ENCODE data around the gene SYNE1. TPM values are rescaled to one million over a fixed set of nuclear protein-coding genes. Genes with fewer than 3 reads are reported as not detected.

The SYNE1 gene
- total and polyA plus RNA-seq, 2 of the 8 experiments (the other 6 are each of a cell fraction or from before 2014, with no cell fraction given), result 2.8 to 5.5 TPM

DNA sequence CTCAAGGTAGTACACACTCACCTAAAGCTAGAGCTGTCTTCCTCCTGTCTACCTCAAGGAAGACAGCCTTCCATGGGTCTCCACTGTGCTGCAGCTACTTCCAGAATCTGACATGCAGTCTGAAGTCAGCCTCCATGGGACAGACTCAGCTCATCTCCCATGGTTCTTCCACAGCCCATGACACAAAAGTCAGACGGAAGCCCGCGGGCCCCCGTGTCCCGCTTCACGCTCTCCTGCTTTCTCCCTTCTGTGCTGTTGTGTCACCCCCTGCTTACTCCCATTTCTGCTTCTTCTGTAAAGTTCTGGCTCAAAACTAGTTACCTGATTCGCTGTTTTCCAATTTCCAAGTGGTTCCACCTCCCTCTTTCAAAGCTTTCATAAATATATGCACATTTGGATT is 184.5 kb downstream of the SYNE1 start:
- Histone ChIP-seq H3K23ac (ENCODE audit: insufficient read length) (no peak overlapping the region), H3K27me3 (replicated peaks in 1 of 4; ENCODE audit: control insufficient read depth in 3 of 4, extremely low read depth in 1 of 4, insufficient read depth in 3 of 4, low read length in 3 of 4) (no peaks in the 10 kb centered on the region), H2AK5ac (ENCODE audit: low read depth, low read length) (no peak overlapping the region), H3K36me3 (ENCODE audit: control insufficient read depth in 2 of 4, insufficient read depth in 4 of 4, low read length in 3 of 4) (no peaks in the 10 kb centered on the region), H2BK5ac (ENCODE audit: low read depth, low read length) (no peak overlapping the region), H3K4ac (replicated peaks; ENCODE audit: insufficient read length, low read depth, low read length) (no peak overlapping the region), H3K79me1 (ENCODE audit: low read depth, low read length) (no peaks in the 10 kb centered on the region), H4K8ac (ENCODE audit: extremely low read depth, insufficient read depth, low read length) (no peak overlapping the region), H3K56ac (replicated peaks; ENCODE audit: insufficient read length, low read depth, low read length) (no peak overlapping the region), H2BK15ac (ENCODE audit: low read length) (no peak overlapping the region), H3K9me3 (ENCODE audit: insufficient read depth in 2 of 2, low read depth in 1 of 2, low read length in 1 of 2) (no peaks in the 10 kb centered on the region), H2BK20ac (ENCODE audit: low read length) (no peak overlapping the region), H3K79me2 (ENCODE audit: control insufficient read depth in 1 of 2, insufficient read depth in 2 of 2, low read length in 2 of 2) (no peaks in the 10 kb centered on the region), H3K9ac (replicated peaks in 1 of 4; ENCODE audit: extremely low read depth in 1 of 4, low read depth in 3 of 4, low read length in 3 of 4) (no peak overlapping the region), H3K4me2 (ENCODE audit: insufficient read depth in 1 of 2, low read depth in 2 of 2, low read length in 2 of 2) (no peak overlapping the region), H4K5ac (ENCODE audit: insufficient read length, low read depth, low read length) (no peak overlapping the region), H3K14ac (ENCODE audit: insufficient read length) (no peak overlapping the region), H4K91ac (replicated peaks; ENCODE audit: insufficient read length, low read length) (no peak overlapping the region), H3K4me1 (replicated peaks in 1 of 4; ENCODE audit: control insufficient read depth in 3 of 4, insufficient read depth in 4 of 4, low read length in 3 of 4) (no peaks in the 10 kb centered on the region), H2AFZ (ENCODE audit: low read length) (no peak overlapping the region; the same call in 1 of the 2 replicates), H3K18ac (ENCODE audit: extremely low read depth, low read length) (no peak overlapping the region), H3K27ac (ENCODE audit: low read depth, low read length) (no peak overlapping the region), H4K20me1 (replicated peaks in 1 of 2; ENCODE audit: control insufficient read depth in 1 of 2, insufficient read depth in 2 of 2, low read length in 2 of 2) (no peaks in the 10 kb centered on the region), H3K23me2 (ENCODE audit: low read depth, low read length) (no peaks in the 10 kb centered on the region), H2BK12ac (ENCODE audit: low read depth, low read length) (no peak overlapping the region), H3K4me3 (ENCODE audit: extremely low read depth in 1 of 4, insufficient read depth in 2 of 4, low read depth in 3 of 4, low read length in 4 of 4) (no peak overlapping the region), H2BK120ac (replicated peaks; ENCODE audit: low read depth, low read length) (no peak overlapping the region)
- DNase-seq (ENCODE audit: low read depth in 1 of 2, low spot score in 2 of 2) (no peak), FAIRE-seq (no peak)
- 97% methylated on average over 7 of the region's 7 CpGs; no CpG with 5 or more reads in 1 of the 2 experiments for WGBS, 2 experiments (ENCODE audit: extremely low coverage in 1 of 2, insufficient coverage in 1 of 2, insufficient read length in 1 of 2, insufficient replicate concordance in 2 of 2, low coverage in 1 of 2, low lambda C conversion rate in 2 of 2, missing lambda C conversion rate in 1 of 2)
- CTCF ChIA-PET (ENCODE audit: partially characterized antibody), result interaction anchor here (0.6 to 1.2 kb wide), 4 partner anchors 10 to 170 kb away, joined by 3 to 4 read pairs (median 4); no protein-coding TSS in a partner anchor
- POLR2A ChIA-PET (ENCODE audit: partially characterized antibody), result no interaction called here
- TF ChIP-seq CEBPB (IDR thresholded peaks at IDR 0.05; ENCODE audit: low read depth, low read length) (no peak), GTF2F1 (IDR thresholded peaks at IDR 0.05; ENCODE audit: borderline replicate concordance, low read depth, low read length) (no peak), CREB1 (IDR thresholded peaks at IDR 0.05) (no peak), MAX (IDR thresholded peaks at IDR 0.05) (no peak), ATF3 (IDR thresholded peaks at IDR 0.05; ENCODE audit: insufficient read depth, low read depth, low read length) (no peak), TAF1 (IDR thresholded peaks at IDR 0.05; ENCODE audit: low read depth, low read length) (no peak), TBP (IDR thresholded peaks at IDR 0.05; ENCODE audit: low read depth, low read length) (no peak), RBBP5 (IDR thresholded peaks at IDR 0.05; ENCODE audit: borderline replicate concordance, low read depth, low read length) (no peak), TAF7 (optimal IDR thresholded peaks at IDR 0.05; ENCODE audit: borderline replicate concordance, low read depth, low read length) (no peak), FOSL1 (IDR thresholded peaks at IDR 0.05; ENCODE audit: insufficient read depth, low read depth, low read length) (no peak), EGR1 (IDR thresholded peaks at IDR 0.05; ENCODE audit: borderline replicate concordance, low read depth, low read length) (no peak)
- TF ChIP-seq, protein P1, sequence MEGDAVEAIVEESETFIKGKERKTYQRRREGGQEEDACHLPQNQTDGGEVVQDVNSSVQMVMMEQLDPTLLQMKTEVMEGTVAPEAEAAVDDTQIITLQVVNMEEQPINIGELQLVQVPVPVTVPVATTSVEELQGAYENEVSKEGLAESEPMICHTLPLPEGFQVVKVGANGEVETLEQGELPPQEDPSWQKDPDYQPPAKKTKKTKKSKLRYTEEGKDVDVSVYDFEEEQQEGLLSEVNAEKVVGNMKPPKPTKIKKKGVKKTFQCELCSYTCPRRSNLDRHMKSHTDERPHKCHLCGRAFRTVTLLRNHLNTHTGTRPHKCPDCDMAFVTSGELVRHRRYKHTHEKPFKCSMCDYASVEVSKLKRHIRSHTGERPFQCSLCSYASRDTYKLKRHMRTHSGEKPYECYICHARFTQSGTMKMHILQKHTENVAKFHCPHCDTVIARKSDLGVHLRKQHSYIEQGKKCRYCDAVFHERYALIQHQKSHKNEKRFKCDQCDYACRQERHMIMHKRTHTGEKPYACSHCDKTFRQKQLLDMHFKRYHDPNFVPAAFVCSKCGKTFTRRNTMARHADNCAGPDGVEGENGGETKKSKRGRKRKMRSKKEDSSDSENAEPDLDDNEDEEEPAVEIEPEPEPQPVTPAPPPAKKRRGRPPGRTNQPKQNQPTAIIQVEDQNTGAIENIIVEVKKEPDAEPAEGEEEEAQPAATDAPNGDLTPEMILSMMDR (IDR thresholded peaks at IDR 0.05; ENCODE audit: control extremely low read depth in 1 of 3, insufficient read depth in 1 of 3, low read depth in 1 of 3, low read length in 3 of 3), result no peak

Measured in H1 (cell line).